H1 (cell line): Measurements from ENCODE around the gene QSOX2. TPM values are rescaled to one million over a fixed set of nuclear protein-coding genes. Genes with fewer than 3 reads are reported as not detected.

ENCODE experiments used
- CTCF ChIA-PET: fragments of 300-600 bp; sonication (Branson Sonifier 250); formaldehyde crosslinking; loops from one replicate; lab custom pipeline; 2021; ENCODE audit not compliant: partially characterized antibody; lab: Charles Lee
- POLR2A ChIA-PET: fragments of 300-600 bp; sonication (Branson Sonifier 250); formaldehyde crosslinking; loops from one replicate; lab custom pipeline; 2021; ENCODE audit warnings: inconsistent platforms; ENCODE audit not compliant: partially characterized antibody; lab: Charles Lee
- DNase-seq, 2 experiments: peaks; one replicate each; pipeline versions ENCODE4 v3.0.0 to v3.0.0-alpha.2; 2010 to 2022; ENCODE audit warnings: low spot score in 2 of 2, low read depth in 1 of 2, mixed read lengths in 1 of 2
- FAIRE-seq: peaks from 2 replicates; lab custom pipeline; 2011; peaks lifted over from hg19 to GRCh38; lab: Jason Lieb, UNC
- H2AFZ ChIP-seq: 2 replicates; pipeline ENCODE4 v1.8.1; 2012; ENCODE audit warnings: low read length, inconsistent platforms
- H2AK5ac ChIP-seq: 2 replicates; pipeline ENCODE4 v1.6.1; 2013; ENCODE audit warnings: low read depth, low read length
- H2BK120ac ChIP-seq: replicated peaks from 2 replicates; pipeline ENCODE3; 2013; ENCODE audit warnings: low read depth, low read length, inconsistent platforms
- H2BK12ac ChIP-seq: 2 replicates; pipeline ENCODE4 v1.6.1; 2013; ENCODE audit warnings: low read depth, low read length
- H2BK15ac ChIP-seq: 2 replicates; pipeline ENCODE4 v1.6.1; 2013; ENCODE audit warnings: low read length
- H2BK20ac ChIP-seq: 2 replicates; pipeline ENCODE4 v1.6.1; 2013; ENCODE audit warnings: low read length
- H2BK5ac ChIP-seq: 2 replicates; pipeline ENCODE4 v1.6.1; 2013; ENCODE audit warnings: low read depth, low read length
- H3K14ac ChIP-seq: 2 replicates; pipeline ENCODE4 v1.6.1; 2013; ENCODE audit warnings: inconsistent platforms; ENCODE audit not compliant: insufficient read length
- H3K18ac ChIP-seq: 2 replicates; pipeline ENCODE4 v1.6.1; 2013; ENCODE audit warnings: low read length; ENCODE audit errors: extremely low read depth
- H3K23ac ChIP-seq: 2 replicates; pipeline ENCODE4 v1.6.1; 2013; ENCODE audit warnings: inconsistent platforms; ENCODE audit not compliant: insufficient read length
- H3K23me2 ChIP-seq: 2 replicates; pipeline ENCODE4 v1.6.1; 2013; ENCODE audit warnings: low read depth, low read length
- H3K27ac ChIP-seq: 2 replicates; pipeline ENCODE4 v1.6.1; 2011; ENCODE audit warnings: low read depth, low read length, inconsistent platforms
- H3K27me3 ChIP-seq, 4 experiments: replicated peaks in 1 of 4; 1 replicate in 1 of 4; 2 replicates in 3 of 4; pipeline versions ENCODE4 v1.6.1 to v1.8.1; 2011 to 2013; ENCODE audit warnings: low read length in 3 of 4, mild to moderate bottlenecking in 3 of 4, inconsistent platforms in 2 of 4, mixed read lengths in 2 of 4, moderate library complexity in 1 of 4; ENCODE audit not compliant: control insufficient read depth in 3 of 4, insufficient read depth in 3 of 4; ENCODE audit errors: extremely low read depth in 1 of 4
- H3K36me3 ChIP-seq, 4 experiments: 2 replicates each; pipeline versions ENCODE4 v1.6.1 to v1.8.1; 2011 to 2013; ENCODE audit warnings: mild to moderate bottlenecking in 4 of 4, low read length in 3 of 4, moderate library complexity in 2 of 4, control low read depth in 1 of 4, inconsistent platforms in 1 of 4; ENCODE audit not compliant: insufficient read depth in 4 of 4, control insufficient read depth in 2 of 4
- H3K4ac ChIP-seq: replicated peaks from 2 replicates; pipeline ENCODE3; 2013; ENCODE audit warnings: low read length, low read depth, mixed read lengths, inconsistent platforms; ENCODE audit not compliant: insufficient read length
- H3K4me1 ChIP-seq, 4 experiments: replicated peaks in 1 of 4; 1 replicate in 1 of 4; 2 replicates in 3 of 4; pipeline versions ENCODE4 v1.6.1 to v1.8.1; 2011 to 2013; ENCODE audit warnings: low read length in 3 of 4, inconsistent platforms in 2 of 4, mixed read lengths in 1 of 4; ENCODE audit not compliant: insufficient read depth in 4 of 4, control insufficient read depth in 3 of 4
- H3K4me2 ChIP-seq, 2 experiments: 2 replicates each; pipeline versions ENCODE4 v1.6.1 to v1.8.1; 2011 to 2013; ENCODE audit warnings: low read depth in 2 of 2, low read length in 2 of 2, control low read depth in 1 of 2, inconsistent platforms in 1 of 2, mild to moderate bottlenecking in 1 of 2; ENCODE audit not compliant: insufficient read depth in 1 of 2
- H3K4me3 ChIP-seq, 4 experiments: fragments of 200-600, 300-600 bp in 1 of 4; sonication (generic), shearing (Covaris generic), sonication (Bioruptor Twin) in 1 of 4; 2 replicates each; pipeline versions ENCODE4 v1.5.1 to v1.8.1; 2011 to 2016; ENCODE audit warnings: low read length in 4 of 4, low read depth in 3 of 4, control low read depth in 2 of 4, inconsistent platforms in 2 of 4, mild to moderate bottlenecking in 2 of 4, mixed read lengths in 1 of 4, moderate library complexity in 1 of 4; ENCODE audit not compliant: insufficient read depth in 2 of 4; ENCODE audit errors: extremely low read depth in 1 of 4
- H3K56ac ChIP-seq: replicated peaks from 2 replicates; pipeline ENCODE3; 2013; ENCODE audit warnings: low read depth, mild to moderate bottlenecking, mixed read lengths, low read length, inconsistent platforms; ENCODE audit not compliant: insufficient read length
- H3K79me1 ChIP-seq: 2 replicates; pipeline ENCODE4 v1.6.1; 2013; ENCODE audit warnings: low read depth, low read length, control low read depth
- H3K79me2 ChIP-seq, 2 experiments: 2 replicates each; pipeline versions ENCODE4 v1.6.1 to v1.8.1; 2012 to 2013; ENCODE audit warnings: low read length in 2 of 2, mild to moderate bottlenecking in 2 of 2, inconsistent platforms in 1 of 2; ENCODE audit not compliant: insufficient read depth in 2 of 2, control insufficient read depth in 1 of 2
- H3K9ac ChIP-seq, 4 experiments: replicated peaks in 1 of 4; 1 replicate in 1 of 4; 2 replicates in 3 of 4; pipeline versions ENCODE4 v1.6.1 to v1.8.1; 2011 to 2013; ENCODE audit warnings: low read depth in 3 of 4, low read length in 3 of 4, control low read depth in 2 of 4, mild to moderate bottlenecking in 2 of 4, moderate library complexity in 2 of 4, inconsistent platforms in 1 of 4; ENCODE audit errors: extremely low read depth in 1 of 4
- H3K9me3 ChIP-seq, 2 experiments: 2 replicates each; pipeline versions ENCODE4 v1.6.1 to v1.8.1; 2012 to 2013; ENCODE audit warnings: mild to moderate bottlenecking in 2 of 2, moderate library complexity in 2 of 2, control low read depth in 1 of 2, inconsistent platforms in 1 of 2, low read depth in 1 of 2, low read length in 1 of 2, mixed read lengths in 1 of 2; ENCODE audit not compliant: insufficient read depth in 2 of 2
- H4K20me1 ChIP-seq, 2 experiments: replicated peaks in 1 of 2; 2 replicates each; pipeline versions ENCODE3 to v1.8.1; 2011 to 2013; ENCODE audit warnings: inconsistent platforms in 2 of 2, low read length in 2 of 2, mild to moderate bottlenecking in 1 of 2; ENCODE audit not compliant: insufficient read depth in 2 of 2, control insufficient read depth in 1 of 2
- H4K5ac ChIP-seq: 2 replicates; pipeline ENCODE4 v1.6.1; 2013; ENCODE audit warnings: low read length, low read depth, mixed read lengths, inconsistent platforms; ENCODE audit not compliant: insufficient read length
- H4K8ac ChIP-seq: 2 replicates; pipeline ENCODE4 v1.8.0; 2013; ENCODE audit warnings: mild to moderate bottlenecking, moderate library complexity, low read length, inconsistent platforms; ENCODE audit not compliant: insufficient read depth; ENCODE audit errors: extremely low read depth
- H4K91ac ChIP-seq: replicated peaks from 2 replicates; pipeline ENCODE3; 2013; ENCODE audit warnings: low read length, mixed read lengths, inconsistent platforms; ENCODE audit not compliant: insufficient read length
- BRCA1 ChIP-seq: IDR thresholded peaks from 2 replicates; pipeline ENCODE4 v1.6.1; 2012; ENCODE audit warnings: low read depth, low read length, improper control_type of control experiment
- CHD1 ChIP-seq: IDR thresholded peaks from 2 replicates; pipeline ENCODE4 v1.6.1; 2012; ENCODE audit warnings: low read depth, low read length, improper control_type of control experiment
- GABPA ChIP-seq: IDR thresholded peaks from 2 replicates; pipeline ENCODE4 v1.6.1; 2011; ENCODE audit warnings: mild to moderate bottlenecking, low read length, moderate library complexity, borderline replicate concordance; ENCODE audit not compliant: insufficient read depth
- RBBP5 ChIP-seq: IDR thresholded peaks from 2 replicates; pipeline ENCODE4 v1.7.1; 2012; ENCODE audit warnings: low read depth, mild to moderate bottlenecking, inconsistent platforms, low read length, moderate library complexity, borderline replicate concordance
- RFX5 ChIP-seq: IDR thresholded peaks from 2 replicates; pipeline ENCODE4 v1.6.1; 2011; ENCODE audit warnings: low read depth, low read length, improper control_type of control experiment, borderline replicate concordance
- RNF2 ChIP-seq: fragments of 200-900, 300-1000 bp; sonication (generic); IDR thresholded peaks from 2 replicates; pipeline ENCODE4 v1.7.1; 2016; ENCODE audit warnings: borderline replicate concordance, low read depth, mild to moderate bottlenecking, antibody characterized with exemption, low read length; ENCODE audit not compliant: poor library complexity, severe bottlenecking; ENCODE audit errors: missing control alignments
- SIN3A ChIP-seq, 2 experiments: IDR thresholded peaks in 1 of 2; conservative IDR thresholded peaks in 1 of 2; 2 replicates each; pipeline ENCODE4 v1.6.1; 2011 to 2012; ENCODE audit warnings: low read length in 2 of 2, improper control_type of control experiment in 1 of 2, low read depth in 1 of 2, mild to moderate bottlenecking in 1 of 2
- SIX5 ChIP-seq: IDR thresholded peaks from 2 replicates; pipeline ENCODE4 v1.6.1; 2011; ENCODE audit warnings: mild to moderate bottlenecking, low read depth, low read length
- SP1 ChIP-seq: IDR thresholded peaks from 2 replicates; pipeline ENCODE4 v1.6.1; 2011; ENCODE audit warnings: low read depth, low read length
- SP2 ChIP-seq: IDR thresholded peaks from 2 replicates; pipeline ENCODE4 v1.6.1; 2012; ENCODE audit warnings: mild to moderate bottlenecking, low read length, inconsistent platforms
- TAF1 ChIP-seq: IDR thresholded peaks from 2 replicates; pipeline ENCODE4 v1.6.1; 2011; ENCODE audit warnings: mild to moderate bottlenecking, low read depth, low read length
- TAF7 ChIP-seq: optimal IDR thresholded peaks from 2 replicates; pipeline ENCODE3; 2011; ENCODE audit warnings: low read depth, mild to moderate bottlenecking, inconsistent platforms, low read length, moderate library complexity, borderline replicate concordance
- TEAD4 ChIP-seq: IDR thresholded peaks from 2 replicates; pipeline ENCODE4 v1.6.1; 2012; ENCODE audit warnings: low read depth, low read length, inconsistent platforms, mixed read lengths
- WGBS, 2 experiments: shearing (Covaris generic) in 1 of 2; methylation state at CpG; one replicate each; pipeline versions ENCODE4 v1.1.6 to v1.1.7; 2013 to 2015; ENCODE audit warnings: low lambda C conversion rate in 2 of 2, mixed read lengths in 2 of 2, inconsistent platforms in 1 of 2, low coverage in 1 of 2, missing lambda C conversion rate in 1 of 2; ENCODE audit not compliant: insufficient replicate concordance in 2 of 2, insufficient coverage in 1 of 2, insufficient read length in 1 of 2; ENCODE audit errors: extremely low coverage in 1 of 2, missing lambda C conversion rate in 1 of 2; 5-methylcytosine and 5-hydroxymethylcytosine counted together
- polyA plus RNA-seq, 7 experiments: library from polyadenylated mRNA; depleted of rRNA in 3 of 7; stranded (reverse) in 5 of 7; unstranded in 2 of 7; fragments of >200 nt in 5 of 7; fragments of 200-250 nt in 2 of 7; gene quantifications; 1 replicate in 5 of 7; 2 replicates in 1 of 7; 4 replicates in 1 of 7; pipeline versions ENCODE4 v1.2.1 to v1.2.3, GENCODE V29; 2011 to 2013; ENCODE audit warnings: missing spikeins in 2 of 7, mixed read lengths in 2 of 7
- total RNA-seq: library from RNA; stranded (reverse); fragmentation: NEBNext Ultra II Directional; extraction: Animal tissue kit (Norgen Biotek cat#: 25700); gene quantifications from 2 replicates; pipeline ENCODE4 v1.2.1, GENCODE V29; 2021

The QSOX2 gene
- total and polyA plus RNA-seq, 2 of the 8 experiments (the other 6 are each of a cell fraction or from before 2014, with no cell fraction given), result 18.0 to 28.6 TPM

DNA sequence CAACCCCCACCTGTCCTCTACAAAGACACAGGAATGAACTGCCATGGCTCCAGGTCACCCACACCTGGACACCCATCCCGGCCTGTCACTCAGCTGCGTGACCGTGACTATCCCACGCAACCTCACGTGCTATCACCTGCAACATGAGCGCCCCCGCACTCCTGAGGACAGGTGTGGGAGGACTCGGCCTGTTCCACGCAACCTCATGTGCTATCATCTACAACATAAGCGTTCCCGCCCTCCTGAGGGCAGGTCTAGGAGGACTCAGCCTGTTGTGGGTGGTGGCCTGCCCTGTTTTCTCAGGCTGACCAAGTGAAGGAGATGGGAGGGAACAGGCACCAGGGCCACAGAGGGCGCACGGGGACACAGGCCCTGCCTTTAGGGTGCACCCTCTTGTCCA lies 4.1 kb downstream of the QSOX2 start:
- Histone ChIP-seq H2BK20ac (no peak overlapping the region), H3K18ac (no peak overlapping the region), H3K4ac (no peak overlapping the region), H3K4me1 (peaks cover 3 to 12% (median 8%) of the 10 kb centered on the region in 4 experiments; a peak in 6 of 7 replicates), H2AFZ (no peak overlapping the region), H4K8ac (0 out of 2 replicates have a peak overlapping the region, but pooled peaks have one; percentile 18), H2BK120ac (no peak overlapping the region), H3K23me2 (no peaks in the 10 kb centered on the region; the same call in 1 of the 2 replicates), H3K27me3 (peaks cover 0 to 5% (median under 1%) of the 10 kb centered on the region in 4 experiments; a peak in 4 of 7 replicates), H4K91ac (no peak overlapping the region), H4K5ac (no peak overlapping the region), H3K36me3 (peaks cover 0 to 7% (median 3%) of the 10 kb centered on the region in 4 experiments; a peak in 4 of 8 replicates), H3K9me3 (no peaks in the 10 kb centered on the region), H4K20me1 (peaks cover 22 to 38% of the 10 kb centered on the region in 2 experiments), H3K4me2 (no peak overlapping the region), H3K4me3 (no peak overlapping the region), H2BK12ac (no peak overlapping the region), H3K27ac (no peak overlapping the region), H3K9ac (no peak overlapping the region), H3K23ac (no peak overlapping the region), H2AK5ac (no peak overlapping the region), H2BK15ac (no peak overlapping the region), H3K79me2 (peaks cover 11 to 77% of the 10 kb centered on the region in 2 experiments), H3K14ac (no peak overlapping the region), H3K56ac (no peak overlapping the region), H2BK5ac (no peak overlapping the region), H3K79me1 (peaks cover 32% of the 10 kb centered on the region)
- DNase-seq (no peak), FAIRE-seq (no peak)
- WGBS, 2 experiments, result 95% methylated on average over 13 of the region's 13 CpGs; no CpG with 5 or more reads in 1 of the 2 experiments
- ChIA-PET POLR2A (interaction anchor here (0.6 to 0.9 kb wide), 3 partner anchors 19 to 1956 kb away, joined by 3 to 4 read pairs (median 3); no protein-coding TSS in a partner anchor), CTCF (interaction anchor here (0.8 to 2.6 kb wide), 6 partner anchors 15 to 103 kb away, joined by 3 to 10 read pairs (median 4); no protein-coding TSS in a partner anchor)
- TF ChIP-seq CHD1, result no peak
- TF ChIP-seq RNF2, result no peak
- no peak for TF ChIP-seq SP2
- TF ChIP-seq TEAD4, result no peak
- no peak for TF ChIP-seq TAF1
- TF ChIP-seq SIN3A (conservative IDR thresholded peaks at IDR 0.05 in 1 of 2, IDR thresholded peaks at IDR 0.05 in 1 of 2; ENCODE audit: low read depth in 1 of 2, low read length in 2 of 2), result no peak
- no peak for TF ChIP-seq RBBP5
- no peak for TF ChIP-seq SP1
- no peak for TF ChIP-seq SIX5
- no peak for TF ChIP-seq GABPA
- TF ChIP-seq RFX5, result no peak
- TF ChIP-seq TAF7, result no peak
- no peak for TF ChIP-seq BRCA1
